Stimulated activated CD4-positive, alpha-beta T cell treated with anti-CD3 and anti-CD28 coated beads, Interleukin-4, amount 100 ng/mL, for 4 hours (primary cell): ENCODE data around the gene NIN.
"Not testable (repeated sequence)": the region's sequence is repeated elsewhere in the genome, so short reads cannot be mapped to it uniquely, and the experiment has no call there.

Experiments used
- DNase-seq, 2 experiments: peaks; one replicate each; pipeline ENCODE4 v3.0.0-alpha.2; 2020

The NIN gene

DNA sequence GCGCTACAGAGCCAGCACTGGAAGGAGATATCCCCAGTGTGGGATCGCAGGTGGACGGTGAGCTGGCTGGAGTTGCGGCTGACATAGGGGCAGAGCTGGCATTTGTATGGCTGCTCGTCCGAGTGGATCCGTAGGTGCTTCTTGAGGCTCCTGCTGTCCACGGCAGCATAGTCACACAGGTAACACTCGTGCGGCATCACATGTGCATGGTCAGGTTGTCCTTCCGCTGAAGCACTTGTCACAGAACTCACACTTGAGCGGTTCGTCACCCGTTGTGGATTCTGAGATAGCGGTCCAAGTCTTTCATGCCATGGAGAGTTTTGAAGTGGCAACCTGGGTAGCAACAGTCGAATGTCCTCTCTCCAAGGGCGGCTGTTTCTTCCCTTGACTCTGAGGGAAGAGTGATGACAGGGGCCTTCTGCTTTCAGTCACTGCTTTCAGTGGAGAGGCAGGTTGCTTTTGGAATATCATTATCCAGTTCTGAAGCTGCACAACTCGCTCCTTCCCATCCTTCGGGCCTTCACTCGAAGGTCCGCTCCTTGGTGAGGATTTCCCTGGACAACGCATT, 125.9 kb downstream of the NIN start:
- DNase-seq: no peak

DNA sequence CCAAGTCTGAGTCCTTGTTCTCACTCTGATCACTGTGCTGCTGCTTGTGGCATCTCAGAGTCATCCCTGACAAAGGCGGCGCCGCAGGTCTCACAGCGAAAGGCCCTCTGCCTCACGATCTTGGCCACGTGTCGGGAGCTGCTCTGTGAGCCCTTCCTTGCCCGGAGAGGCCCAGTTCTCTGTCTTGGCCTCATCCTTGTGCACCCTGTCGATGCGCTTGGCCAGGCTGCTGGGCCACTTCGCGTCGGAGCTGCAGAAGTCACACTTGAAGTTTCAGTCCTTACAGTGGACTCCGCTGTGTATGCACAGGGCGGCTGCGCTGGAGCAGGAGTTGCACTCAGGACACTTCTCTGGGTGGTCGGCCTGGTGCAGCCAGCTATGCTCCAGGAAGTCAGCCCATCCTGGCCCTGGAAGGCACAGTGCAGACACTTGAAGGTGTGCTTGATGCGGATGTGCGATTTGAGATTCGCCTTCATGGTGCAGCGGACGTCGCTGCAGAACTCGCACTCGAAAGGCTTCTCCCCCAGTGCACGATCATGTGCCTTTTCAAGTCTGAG, 126.4 kb downstream of the NIN start:
- DNase-seq: no peak

DNA sequence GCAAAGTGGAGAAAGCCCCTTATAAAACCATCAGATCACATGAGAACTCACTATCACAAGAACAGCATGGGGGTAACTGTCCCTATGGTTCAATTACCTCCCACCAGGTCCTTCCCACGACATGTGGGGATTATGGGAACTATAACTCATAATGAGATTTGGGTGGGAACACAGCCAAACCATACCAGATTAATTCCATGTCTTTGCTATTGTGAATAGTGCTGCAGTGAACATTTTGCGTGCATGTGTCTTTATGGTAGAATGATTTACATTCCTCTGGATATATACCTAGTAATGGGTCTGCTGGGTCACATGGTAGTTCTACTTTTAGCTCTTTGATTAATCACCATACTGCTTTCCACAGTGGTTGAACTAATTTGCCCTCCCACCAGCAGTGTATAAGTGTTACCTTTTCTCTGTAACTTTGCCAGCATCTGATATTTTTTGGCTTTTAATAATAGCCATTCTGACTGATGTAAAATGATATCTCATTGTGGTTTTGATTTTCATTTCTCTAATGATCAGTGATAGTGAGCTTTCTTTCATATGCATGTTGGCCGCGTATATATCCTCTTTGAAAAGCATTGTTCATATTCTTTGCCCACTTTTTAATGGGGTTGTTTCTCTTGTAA, 133.2 kb downstream of the NIN start:
- DNase-seq: no peak

GRCh38 chr14:50694260-50694659, 136.7 kb downstream of the NIN start:
- DNase-seq: not testable (repeated sequence)

- no peak for DNase-seq
These were observed 142.1 kb downstream of the NIN start for GRCh38 chr14:50688875-50689274.

DNA sequence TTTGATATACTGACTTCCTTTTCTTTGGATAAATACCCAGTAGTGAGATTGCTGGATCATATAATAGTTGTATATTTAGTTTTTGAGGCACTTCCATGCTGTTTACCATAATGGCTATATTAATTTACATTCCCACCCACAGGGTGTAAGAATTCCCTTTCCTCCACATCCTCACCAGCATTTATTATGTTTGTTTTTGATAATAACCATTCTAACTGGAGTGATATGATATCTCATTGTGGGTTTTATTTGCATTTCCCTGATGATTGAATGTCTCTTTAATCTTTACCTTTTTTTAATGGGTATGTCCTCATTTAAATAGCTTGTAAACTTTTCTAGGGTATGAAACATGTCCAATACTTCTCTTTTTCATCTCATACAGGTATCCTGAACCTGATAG, 151.3 kb downstream of the NIN start:
- no peak for DNase-seq

GRCh38 chr14:50678163-50678562, 152.8 kb downstream of the NIN start:
- DNase-seq: no peak

GRCh38 chr14:50677527-50678063, 153.4 kb downstream of the NIN start:
- no peak for DNase-seq

GRCh38 chr14:50676814-50677516, 154.0 kb downstream of the NIN start:
- DNase-seq: no peak

DNA sequence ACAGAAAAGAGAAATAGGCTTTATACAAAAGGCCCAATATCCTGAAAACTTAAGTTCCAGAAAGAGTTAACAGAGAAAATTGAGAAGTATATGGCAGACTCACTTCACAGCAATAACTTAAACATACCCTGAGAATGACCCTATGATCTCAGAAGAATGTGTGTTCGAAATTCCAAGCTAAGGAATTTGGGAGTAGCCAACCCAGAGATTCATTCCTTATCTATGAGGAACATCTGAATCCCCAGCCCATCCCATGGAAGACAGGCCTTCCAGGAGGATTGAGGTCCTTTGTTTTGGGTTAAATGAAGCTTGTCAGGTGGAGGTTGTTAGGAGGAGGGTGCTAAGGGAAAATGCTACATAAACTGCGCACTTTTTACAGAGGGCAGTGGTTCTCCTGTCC, 155.4 kb downstream of the NIN start:
- no peak for DNase-seq

- DNase-seq: no peak
These were observed 160.1 kb downstream of the NIN start for GRCh38 chr14:50670866-50671256.

DNA sequence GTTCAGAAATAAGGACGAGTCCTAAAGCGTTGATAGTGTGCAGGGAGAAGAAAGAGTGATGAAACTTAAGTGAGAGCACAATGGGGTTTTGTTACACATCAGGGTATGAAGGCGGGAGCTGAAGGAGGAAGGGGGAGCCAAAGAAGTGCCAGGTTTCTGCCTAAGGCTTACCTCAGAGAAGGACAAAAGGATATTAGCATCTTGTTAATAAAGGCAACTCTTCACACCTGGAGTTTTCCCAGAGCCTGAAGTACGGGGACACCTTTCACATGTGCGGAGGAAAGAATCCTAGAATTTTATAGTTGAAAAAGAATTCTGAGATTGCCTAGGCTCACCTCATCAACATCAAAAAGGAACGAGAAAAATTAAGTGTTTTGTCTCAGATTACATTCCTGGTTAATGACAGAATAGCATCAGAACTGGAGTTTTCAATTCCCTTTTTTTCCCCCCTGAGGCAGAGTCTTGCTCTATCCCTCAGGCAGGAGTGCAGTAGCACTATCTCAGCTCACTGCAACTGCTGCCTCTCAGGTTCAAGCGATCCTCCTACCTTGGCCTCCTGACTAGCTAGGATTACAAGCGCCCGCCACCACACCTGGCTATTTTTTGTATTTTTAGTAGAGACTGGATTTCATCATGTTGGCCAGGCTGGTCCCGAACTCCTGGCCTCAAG, 160.6 kb downstream of the NIN start:
- no peak for DNase-seq
